HUES48 (cell line): Measurements from ENCODE around the gene RASGRF2.

Experiments
- H3K27ac ChIP-seq: one replicate; pipeline ENCODE4 v1.7.0; 2013; ENCODE audit warnings: low read depth, low read length, inconsistent platforms
- H3K27me3 ChIP-seq: 2 replicates; pipeline ENCODE4 v1.6.1; 2013; ENCODE audit warnings: mild to moderate bottlenecking, low read length; ENCODE audit not compliant: control insufficient read depth, insufficient read depth
- H3K36me3 ChIP-seq: 2 replicates; pipeline ENCODE4 v1.6.1; 2013; ENCODE audit warnings: low read length; ENCODE audit not compliant: control insufficient read depth, insufficient read depth
- H3K4me1 ChIP-seq: 2 replicates; pipeline ENCODE4 v1.6.1; 2013; ENCODE audit warnings: mild to moderate bottlenecking, low read length; ENCODE audit not compliant: control insufficient read depth, insufficient read depth
- H3K4me3 ChIP-seq: 2 replicates; pipeline ENCODE4 v1.5.1; 2013; ENCODE audit warnings: mild to moderate bottlenecking, low read depth, low read length
- H3K9ac ChIP-seq: 2 replicates; pipeline ENCODE4 v1.6.1; 2013; ENCODE audit warnings: mild to moderate bottlenecking, low read depth, low read length, moderate library complexity
- H3K9me3 ChIP-seq: 2 replicates; pipeline ENCODE4 v1.6.1; 2013; ENCODE audit warnings: low read length; ENCODE audit not compliant: control insufficient read depth, insufficient read depth

The RASGRF2 gene

DNA sequence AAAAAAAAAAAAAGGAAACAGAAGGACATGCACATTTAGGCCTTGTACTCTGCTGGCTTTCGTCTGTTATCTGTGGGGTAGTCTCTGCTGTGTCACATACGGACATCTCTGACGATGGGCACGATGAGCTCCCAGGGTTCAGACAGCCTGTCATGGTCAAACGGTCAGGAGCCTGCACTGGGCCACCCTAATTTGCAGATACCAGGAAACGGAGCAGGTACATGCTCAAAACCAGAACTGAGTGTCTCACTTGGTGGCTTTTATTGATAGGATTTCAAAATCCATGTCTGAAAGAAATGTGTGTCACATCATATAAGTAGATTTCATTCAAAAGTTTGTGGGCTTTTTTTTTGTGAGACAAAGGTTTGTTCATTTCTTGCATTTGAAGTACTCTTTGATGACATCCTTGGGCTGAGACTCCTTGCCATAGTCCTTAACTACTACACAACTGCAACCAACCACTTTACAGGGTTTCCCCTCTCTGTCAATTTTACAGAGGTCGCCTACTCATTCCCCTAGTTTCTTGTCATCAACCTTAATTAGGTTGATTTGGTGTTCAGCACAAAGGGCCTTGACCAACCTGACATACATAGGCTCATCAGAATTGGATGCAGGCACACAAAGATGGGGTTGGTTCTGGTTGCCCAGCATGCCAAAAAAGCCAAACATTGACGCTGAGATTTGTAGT, 281.9 kb downstream of the RASGRF2 start:
- no peaks in the 10 kb centered on the region for H3K36me3 ChIP-seq
- H3K4me3 ChIP-seq, result no peak overlapping the region
- no peak overlapping the region for H3K27ac ChIP-seq
- peaks cover 2% of the 10 kb centered on the region; the same call in 1 of the 2 replicates for H3K4me1 ChIP-seq
- H3K9ac ChIP-seq, result no peak overlapping the region
- H3K9me3 ChIP-seq, result no peaks in the 10 kb centered on the region
- H3K27me3 ChIP-seq, result no peaks in the 10 kb centered on the region

DNA sequence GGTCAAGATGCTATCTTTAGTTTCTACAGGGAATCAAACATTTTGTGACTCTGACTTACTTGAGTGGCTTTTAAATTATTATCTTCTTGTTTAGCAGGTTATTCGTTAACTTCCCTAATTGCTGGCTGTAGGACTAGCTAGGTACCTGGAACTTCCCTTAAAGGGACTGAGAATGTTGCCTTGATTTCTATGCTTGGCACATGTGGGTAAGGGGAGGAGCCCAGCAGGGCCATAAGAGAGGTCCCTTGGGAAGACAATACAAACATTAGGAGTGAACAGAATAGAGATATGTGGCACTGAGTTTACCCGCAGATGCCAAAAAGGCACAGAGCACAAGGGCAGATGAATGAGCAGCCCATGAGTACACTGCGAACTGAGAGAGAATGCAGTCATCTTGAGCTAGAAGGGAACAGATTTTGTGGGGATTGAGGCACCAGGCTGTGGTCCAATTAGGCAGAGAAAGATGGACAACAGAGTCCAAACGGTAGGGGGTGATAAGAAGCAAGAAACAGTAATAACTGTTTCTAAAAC, 282.8 kb downstream of the RASGRF2 start:
- Histone ChIP-seq H3K9me3 (no peaks in the 10 kb centered on the region), H3K36me3 (no peaks in the 10 kb centered on the region), H3K27ac (no peak overlapping the region), H3K4me1 (peaks cover 7% of the 10 kb centered on the region; the same call in 1 of the 2 replicates), H3K27me3 (no peaks in the 10 kb centered on the region), H3K9ac (no peak overlapping the region), H3K4me3 (no peak overlapping the region)

DNA sequence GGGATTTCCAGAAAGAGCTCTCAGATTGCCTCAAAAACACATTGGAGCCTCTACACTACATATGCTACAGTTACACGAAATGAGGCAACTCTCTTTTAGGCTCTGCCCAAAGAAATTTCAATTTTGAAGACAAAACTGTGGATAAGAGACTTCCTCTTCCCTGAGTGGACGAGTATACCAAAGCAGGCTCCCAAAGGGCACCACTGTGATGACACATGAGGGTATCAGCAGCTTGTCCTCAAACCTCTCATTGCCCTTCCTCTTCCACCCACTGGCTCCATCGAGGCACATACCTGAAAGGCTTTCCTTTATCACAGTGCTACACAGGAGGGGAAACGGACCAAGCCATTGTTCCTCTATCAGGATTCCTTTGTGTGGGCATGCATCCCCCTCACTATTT, 284.3 kb downstream of the RASGRF2 start:
- H3K36me3 ChIP-seq, result no peaks in the 10 kb centered on the region
- H3K27me3 ChIP-seq, result no peaks in the 10 kb centered on the region
- H3K9me3 ChIP-seq, result no peaks in the 10 kb centered on the region
- no peak overlapping the region for H3K4me3 ChIP-seq
- H3K27ac ChIP-seq, result no peak overlapping the region
- H3K4me1 ChIP-seq, result peaks cover 7% of the 10 kb centered on the region; the same call in 1 of the 2 replicates
- H3K9ac ChIP-seq, result no peak overlapping the region

DNA sequence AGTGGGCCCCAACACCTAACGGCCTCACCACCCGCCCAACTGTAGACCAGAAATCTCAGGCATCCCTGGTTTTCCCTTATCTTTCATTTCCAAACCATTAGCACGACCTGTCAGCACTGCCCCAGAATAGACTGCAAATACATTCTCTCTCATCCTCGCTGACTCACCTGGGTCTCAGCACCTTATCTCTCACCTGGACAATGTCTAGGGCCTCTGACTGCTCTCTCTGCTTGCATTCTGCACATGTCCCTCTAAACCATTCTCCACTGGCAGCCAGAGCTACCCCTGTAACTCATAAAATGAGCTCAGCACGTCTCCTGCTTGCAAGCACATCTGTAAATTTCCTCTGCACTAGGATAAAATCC, 285.7 kb downstream of the RASGRF2 start:
- H3K9ac ChIP-seq, result no peak overlapping the region
- H3K4me3 ChIP-seq, result no peak overlapping the region
- no peak overlapping the region for H3K27ac ChIP-seq
- H3K36me3 ChIP-seq, result no peaks in the 10 kb centered on the region
- H3K4me1 ChIP-seq, result peaks cover 7% of the 10 kb centered on the region; the same call in 1 of the 2 replicates
- no peaks in the 10 kb centered on the region for H3K27me3 ChIP-seq
- no peaks in the 10 kb centered on the region for H3K9me3 ChIP-seq

DNA sequence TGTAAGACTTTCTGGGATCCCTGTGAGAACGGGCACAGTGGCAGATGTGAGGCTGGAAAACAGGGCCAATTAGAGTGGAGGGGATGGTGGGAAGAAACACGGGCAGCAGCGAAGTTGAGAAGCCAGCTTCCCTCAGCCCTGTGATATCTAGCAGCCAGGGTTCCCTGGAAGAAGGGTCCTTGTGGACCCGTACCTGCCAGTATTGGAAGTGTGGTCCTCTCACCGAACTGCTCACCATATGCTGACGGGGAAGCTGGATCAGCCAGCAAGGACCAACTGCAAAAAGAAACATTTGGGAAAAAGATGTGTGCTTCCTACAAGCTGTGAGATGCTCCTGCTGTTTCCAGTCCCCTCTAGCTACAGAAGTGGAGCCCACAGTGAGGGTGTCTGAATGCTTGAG, 286.5 kb downstream of the RASGRF2 start:
- Histone ChIP-seq H3K9me3 (no peaks in the 10 kb centered on the region), H3K27me3 (no peaks in the 10 kb centered on the region), H3K4me3 (no peak overlapping the region), H3K9ac (no peak overlapping the region), H3K36me3 (no peaks in the 10 kb centered on the region), H3K27ac (peak overlapping the region; percentile 75), H3K4me1 (peaks cover 7% of the 10 kb centered on the region; the same call in 1 of the 2 replicates)

DNA sequence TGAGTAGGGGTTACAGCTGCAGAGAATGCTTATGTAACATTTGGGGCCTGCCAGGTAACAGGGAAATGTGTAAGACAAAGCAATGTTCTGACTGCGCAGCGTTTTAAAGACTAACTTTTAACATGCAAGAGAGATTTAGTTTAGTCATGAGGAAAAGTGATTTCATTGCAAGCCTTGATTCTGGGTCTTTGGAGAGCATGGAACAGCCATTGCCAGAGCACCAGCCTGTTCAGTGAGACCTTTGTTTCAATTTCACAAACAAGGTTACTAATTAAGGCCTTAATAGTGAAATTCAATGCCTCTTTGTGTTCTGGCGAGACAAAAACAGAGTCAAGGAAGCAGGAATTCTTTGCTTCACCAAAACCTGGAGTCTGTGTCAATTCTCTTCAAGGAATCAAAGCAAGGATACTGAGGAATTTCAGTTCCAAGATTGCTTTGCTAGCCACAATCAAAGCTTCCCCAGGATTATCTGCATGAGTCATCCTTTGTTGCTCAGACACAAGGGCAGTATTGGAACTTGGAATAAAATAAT, 287.3 kb downstream of the RASGRF2 start:
- Histone ChIP-seq H3K27me3 (no peaks in the 10 kb centered on the region), H3K9me3 (no peaks in the 10 kb centered on the region), H3K36me3 (no peaks in the 10 kb centered on the region), H3K9ac (no peak overlapping the region), H3K27ac (peak overlapping the region; percentile 75), H3K4me1 (peaks cover 7% of the 10 kb centered on the region; the same call in 1 of the 2 replicates), H3K4me3 (no peak overlapping the region)

DNA sequence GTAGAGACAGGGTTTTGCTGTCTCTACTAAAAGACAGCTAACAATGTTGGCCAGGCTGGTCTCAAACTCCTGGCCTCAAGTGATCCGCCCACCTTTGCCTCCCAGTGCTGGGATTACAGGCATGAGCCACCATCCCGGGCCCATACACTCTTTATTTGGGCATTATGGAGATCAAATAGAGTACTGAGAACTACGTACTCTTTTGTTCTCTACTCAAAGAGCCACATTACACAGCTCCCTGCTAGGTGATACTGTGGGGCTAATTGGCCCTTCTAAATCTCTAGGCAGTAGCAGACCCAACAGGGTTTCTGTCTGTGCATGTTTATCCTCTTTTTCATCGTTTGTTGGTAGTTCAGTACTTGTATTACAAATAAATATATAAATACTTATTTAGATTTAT, 289.1 kb downstream of the RASGRF2 start:
- H3K9ac ChIP-seq, result no peak overlapping the region
- no peaks in the 10 kb centered on the region for H3K27me3 ChIP-seq
- H3K27ac ChIP-seq, result no peak overlapping the region
- no peaks in the 10 kb centered on the region for H3K36me3 ChIP-seq
- H3K4me1 ChIP-seq, result peaks cover 7% of the 10 kb centered on the region; the same call in 1 of the 2 replicates
- H3K9me3 ChIP-seq, result no peaks in the 10 kb centered on the region
- H3K4me3 ChIP-seq, result no peak overlapping the region

DNA sequence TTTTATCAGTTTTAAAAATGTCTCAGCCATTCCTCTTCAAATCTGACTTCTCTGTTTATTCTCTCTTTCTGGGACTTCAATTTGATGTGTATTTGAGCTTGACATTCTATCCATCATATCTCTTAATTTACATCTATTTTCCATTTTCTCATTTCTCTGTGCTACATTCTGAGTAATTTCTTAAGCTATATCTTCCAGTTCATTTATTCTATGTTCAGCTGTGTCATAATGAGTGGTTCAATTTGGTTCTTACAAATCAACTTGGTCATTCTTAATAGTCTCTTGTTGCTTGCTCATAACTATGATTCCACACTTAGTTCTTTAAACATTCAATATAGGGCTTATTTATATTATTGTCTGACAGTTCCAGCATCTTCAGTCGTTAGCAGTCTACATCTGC, 289.8 kb downstream of the RASGRF2 start:
- no peaks in the 10 kb centered on the region for H3K27me3 ChIP-seq
- H3K9ac ChIP-seq, result no peak overlapping the region
- H3K4me3 ChIP-seq, result no peak overlapping the region
- no peaks in the 10 kb centered on the region for H3K36me3 ChIP-seq
- H3K27ac ChIP-seq, result no peak overlapping the region
- H3K4me1 ChIP-seq, result peaks cover 7% of the 10 kb centered on the region; the same call in 1 of the 2 replicates
- no peaks in the 10 kb centered on the region for H3K9me3 ChIP-seq

DNA sequence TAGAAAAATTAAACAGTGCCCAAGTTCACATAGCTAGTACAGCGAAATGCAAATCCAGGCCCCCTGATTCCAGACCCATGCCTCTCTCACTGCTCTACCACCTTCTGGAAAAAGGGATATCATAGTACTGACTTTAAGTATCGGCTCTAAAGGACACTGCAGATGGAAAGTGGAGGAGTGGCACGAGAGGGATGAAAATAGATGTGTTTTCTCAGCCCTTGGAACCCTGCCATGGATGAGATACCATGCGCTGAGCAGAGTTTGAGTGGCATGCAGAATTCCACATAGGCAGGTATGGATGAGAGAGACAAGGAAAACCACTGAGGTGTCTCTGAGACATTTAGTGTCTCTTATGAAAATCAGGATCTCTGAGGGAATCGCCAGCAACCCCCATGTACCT, 291.8 kb downstream of the RASGRF2 start:
- Histone ChIP-seq H3K36me3 (no peaks in the 10 kb centered on the region), H3K4me3 (no peak overlapping the region), H3K27ac (no peak overlapping the region), H3K9me3 (no peaks in the 10 kb centered on the region), H3K27me3 (no peaks in the 10 kb centered on the region), H3K4me1 (peaks cover 7% of the 10 kb centered on the region; the same call in 1 of the 2 replicates), H3K9ac (no peak overlapping the region)

DNA sequence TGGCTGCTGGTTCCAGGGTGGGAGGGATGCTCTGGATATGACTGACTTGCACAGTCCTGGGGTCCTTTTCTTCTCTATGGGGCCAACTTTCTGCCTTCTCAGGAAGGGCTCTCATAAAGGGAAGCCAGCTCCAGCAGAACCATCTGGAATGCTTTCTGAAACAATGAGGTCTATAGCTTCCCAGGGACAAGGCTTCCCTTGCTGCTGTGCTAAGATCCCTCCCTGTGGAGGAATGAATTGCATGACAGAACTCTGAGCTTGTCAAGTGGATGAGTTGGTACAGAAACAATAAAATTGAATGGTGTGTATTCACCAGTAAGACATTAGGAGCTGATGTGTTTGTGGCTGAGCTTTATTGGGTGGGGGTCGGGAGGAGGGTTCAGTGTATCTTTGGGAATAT, 292.7 kb downstream of the RASGRF2 start:
- no peaks in the 10 kb centered on the region for H3K4me1 ChIP-seq
- H3K4me3 ChIP-seq, result no peak overlapping the region
- H3K27me3 ChIP-seq, result no peaks in the 10 kb centered on the region
- no peak overlapping the region for H3K9ac ChIP-seq
- H3K9me3 ChIP-seq, result no peaks in the 10 kb centered on the region
- no peaks in the 10 kb centered on the region for H3K36me3 ChIP-seq
- H3K27ac ChIP-seq, result no peak overlapping the region

DNA sequence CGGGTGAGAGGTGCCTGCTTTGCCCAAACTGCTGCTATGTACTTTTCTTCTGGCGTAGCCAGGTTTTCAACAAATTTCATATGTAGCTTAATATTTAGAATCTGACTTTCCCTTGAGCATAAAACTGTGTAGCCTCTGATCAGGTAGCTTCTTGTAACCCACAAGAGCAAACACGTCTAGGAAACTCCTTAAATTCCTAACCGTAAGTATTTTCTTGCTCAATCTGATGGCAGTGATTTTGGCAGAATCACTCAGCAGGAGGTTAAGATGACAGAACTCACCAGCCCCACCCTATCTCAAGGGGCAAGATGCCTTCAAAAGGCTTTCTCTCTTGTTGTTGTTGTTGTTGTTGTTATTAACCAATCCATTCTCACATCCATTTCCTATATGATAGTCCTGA, 293.7 kb downstream of the RASGRF2 start:
- Histone ChIP-seq H3K4me1 (no peaks in the 10 kb centered on the region), H3K36me3 (no peaks in the 10 kb centered on the region), H3K4me3 (no peak overlapping the region), H3K27me3 (no peaks in the 10 kb centered on the region), H3K9me3 (no peaks in the 10 kb centered on the region), H3K27ac (no peak overlapping the region), H3K9ac (no peak overlapping the region)
